Measurements from ENCODE around the gene PFKM.
A peak's percentile ranks its signal among the peaks of the same experiment; 100 is the strongest.
"Not testable (repeated sequence)": the region's sequence is repeated elsewhere in the genome, so short reads cannot be mapped to it uniquely, and the experiment has no call there.

PFKM gene

DNA sequence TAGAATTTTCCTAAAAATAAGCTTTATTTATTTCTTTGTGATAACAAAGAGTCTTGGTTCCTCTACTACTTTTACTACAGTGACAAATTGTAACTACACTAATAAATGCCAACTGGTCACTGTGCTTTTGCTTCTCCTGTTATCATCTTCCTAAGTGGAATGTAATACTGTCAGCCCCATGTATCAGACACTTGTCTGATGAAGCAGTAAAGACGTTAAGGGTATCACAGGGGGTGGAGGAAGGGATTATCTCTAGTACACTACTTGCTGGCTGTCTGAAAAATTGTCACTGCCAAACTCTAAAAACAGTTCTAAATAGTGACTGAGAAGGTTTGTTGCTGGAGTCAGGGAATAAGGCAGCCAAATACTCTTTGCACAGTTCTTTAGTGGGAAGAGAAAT lies 26.8 kb downstream of the PFKM start:
- H3K4me3 ChIP-seq (ENCODE audit: low read depth, low read length) = no peak overlapping the region
- in situ Hi-C loops (cut with HindIII; ENCODE audit: low sequenced_read_pairs) = no loop called here
- no peak for DNase-seq (ENCODE audit: low read depth, low spot score)
- TF ChIP-seq, protein P1, sequence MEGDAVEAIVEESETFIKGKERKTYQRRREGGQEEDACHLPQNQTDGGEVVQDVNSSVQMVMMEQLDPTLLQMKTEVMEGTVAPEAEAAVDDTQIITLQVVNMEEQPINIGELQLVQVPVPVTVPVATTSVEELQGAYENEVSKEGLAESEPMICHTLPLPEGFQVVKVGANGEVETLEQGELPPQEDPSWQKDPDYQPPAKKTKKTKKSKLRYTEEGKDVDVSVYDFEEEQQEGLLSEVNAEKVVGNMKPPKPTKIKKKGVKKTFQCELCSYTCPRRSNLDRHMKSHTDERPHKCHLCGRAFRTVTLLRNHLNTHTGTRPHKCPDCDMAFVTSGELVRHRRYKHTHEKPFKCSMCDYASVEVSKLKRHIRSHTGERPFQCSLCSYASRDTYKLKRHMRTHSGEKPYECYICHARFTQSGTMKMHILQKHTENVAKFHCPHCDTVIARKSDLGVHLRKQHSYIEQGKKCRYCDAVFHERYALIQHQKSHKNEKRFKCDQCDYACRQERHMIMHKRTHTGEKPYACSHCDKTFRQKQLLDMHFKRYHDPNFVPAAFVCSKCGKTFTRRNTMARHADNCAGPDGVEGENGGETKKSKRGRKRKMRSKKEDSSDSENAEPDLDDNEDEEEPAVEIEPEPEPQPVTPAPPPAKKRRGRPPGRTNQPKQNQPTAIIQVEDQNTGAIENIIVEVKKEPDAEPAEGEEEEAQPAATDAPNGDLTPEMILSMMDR (IDR thresholded peaks at IDR 0.05; ENCODE audit: low read depth, low read length) = no peak

DNA sequence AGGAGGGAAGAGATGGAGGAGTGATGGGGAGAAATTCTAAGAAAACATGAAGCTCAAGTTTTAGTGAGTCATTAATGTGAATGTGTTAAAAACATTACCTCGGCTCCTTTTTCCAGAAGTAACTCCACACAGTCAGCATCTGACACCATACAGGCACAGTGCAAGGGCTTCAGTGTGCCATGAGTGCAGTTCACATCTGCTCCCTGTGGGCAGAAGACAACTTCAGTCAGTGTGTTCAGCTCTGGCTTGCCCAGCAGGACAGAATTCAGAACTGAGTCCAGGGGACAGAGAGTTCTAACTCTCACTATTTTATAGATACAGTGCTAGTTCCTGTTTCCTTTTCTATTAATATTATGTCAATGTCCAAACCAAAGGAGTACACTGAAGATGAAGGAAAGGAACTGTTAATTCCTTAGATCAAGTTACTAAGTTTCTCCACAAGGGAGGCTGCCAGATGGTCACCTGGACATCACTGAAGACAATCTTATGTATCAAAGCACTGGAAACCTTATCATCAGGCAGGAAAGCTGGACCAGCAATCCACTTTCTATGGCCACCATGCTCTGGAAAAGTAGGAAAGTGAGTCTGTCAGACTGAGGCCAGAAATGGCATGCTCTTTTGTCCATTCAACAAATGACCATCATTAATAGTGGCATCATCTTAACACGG lies 32.1 kb downstream of the PFKM start:
- DNase-seq (ENCODE audit: low read depth, low spot score) = no peak
- no peak overlapping the region for H3K4me3 ChIP-seq (ENCODE audit: low read depth, low read length)
- in situ Hi-C loops (cut with HindIII; ENCODE audit: low sequenced_read_pairs) = no loop called here
- TF ChIP-seq, protein P1 (IDR thresholded peaks at IDR 0.05; ENCODE audit: low read depth, low read length) = no peak

DNA sequence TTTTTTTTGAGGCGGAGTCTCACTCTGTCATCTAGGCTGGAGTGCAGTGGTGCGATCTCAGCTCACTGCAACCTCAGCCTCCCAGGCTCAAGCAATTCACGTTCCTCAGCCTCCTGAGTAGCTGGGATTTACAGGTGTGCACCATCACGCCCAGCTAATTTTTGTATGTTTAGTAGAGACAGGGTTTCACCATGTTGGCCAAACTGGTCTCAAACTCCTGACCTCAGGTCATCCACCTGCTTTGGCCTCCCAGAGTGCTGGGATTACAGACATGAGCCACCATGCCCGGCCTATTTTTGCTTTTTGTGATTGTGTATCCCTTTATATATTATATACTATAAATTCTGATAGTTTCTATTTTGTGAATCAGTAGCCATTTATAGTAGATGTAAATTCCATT lies 36.6 kb downstream of the PFKM start:
- DNase-seq (ENCODE audit: low read depth, low spot score); in situ Hi-C loops (cut with HindIII; ENCODE audit: low sequenced_read_pairs); H3K4me3 ChIP-seq (ENCODE audit: low read depth, low read length): not testable (repeated sequence)

DNA sequence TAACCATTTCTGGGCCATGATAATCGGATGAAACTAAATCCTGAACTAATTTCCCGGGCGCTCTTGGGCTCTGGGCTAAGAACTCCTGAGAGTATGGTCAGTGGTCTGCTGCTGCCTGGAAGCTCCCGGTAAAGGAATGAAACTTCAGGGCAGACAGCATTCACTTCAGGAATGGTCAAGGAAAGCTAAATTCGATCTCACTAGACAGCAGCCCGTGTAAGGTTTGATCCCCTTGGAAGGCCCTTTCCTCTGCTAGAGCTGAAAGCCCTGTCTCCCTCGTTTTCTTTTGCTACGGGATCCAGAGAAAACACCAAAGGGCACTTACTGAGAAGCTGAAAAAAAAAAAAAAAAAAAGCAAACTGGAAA lies 37.5 kb downstream of the PFKM start:
- no peak for DNase-seq (ENCODE audit: low read depth, low spot score)
- TF ChIP-seq, protein P1 (IDR thresholded peaks at IDR 0.05; ENCODE audit: low read depth, low read length) = no peak
- peak overlapping the region; percentile 95 for H3K4me3 ChIP-seq (ENCODE audit: low read depth, low read length)
- in situ Hi-C loops (cut with HindIII; ENCODE audit: low sequenced_read_pairs) = no loop called here

DNA sequence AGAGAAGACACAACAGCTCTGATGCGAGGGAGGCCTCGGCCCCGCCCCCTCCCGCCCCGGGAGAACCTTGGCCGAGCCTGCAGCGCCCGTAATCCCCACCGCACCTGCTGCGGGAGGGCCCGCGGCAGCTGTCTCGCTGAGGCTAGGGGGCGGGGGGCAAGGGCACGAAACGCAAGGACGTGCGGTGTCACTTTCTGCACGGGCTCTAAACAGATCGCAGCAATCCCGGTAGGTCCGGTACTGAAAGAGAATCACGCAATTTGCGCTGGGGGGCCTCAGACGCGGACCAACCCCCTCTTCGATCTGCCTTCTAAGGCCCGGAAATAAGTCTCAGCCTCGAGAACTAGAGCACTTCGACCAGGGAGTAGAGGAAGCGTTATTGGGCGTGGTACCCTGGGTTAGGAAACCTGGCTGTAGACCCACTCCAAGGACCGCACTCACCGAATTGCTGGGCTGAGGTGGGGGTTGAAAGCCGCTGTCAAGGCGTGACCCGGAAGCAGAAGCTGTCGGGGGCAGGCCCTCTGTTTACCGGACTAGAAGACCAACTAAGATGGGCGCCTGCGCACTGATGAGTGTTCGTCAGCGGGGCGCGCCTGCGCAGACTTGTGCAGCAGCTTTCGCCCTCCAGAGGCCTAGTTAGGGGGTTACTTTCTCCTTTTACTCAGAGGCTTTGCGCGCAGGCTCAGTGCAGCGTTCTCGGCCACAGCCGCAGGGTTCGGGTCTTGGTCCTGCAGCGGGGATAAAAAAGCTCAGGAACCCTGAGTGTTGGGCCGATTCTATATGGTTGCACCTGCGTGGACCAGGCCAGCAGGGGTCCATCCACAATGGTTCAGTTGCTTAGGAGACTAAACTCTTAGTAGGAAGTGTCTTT lies 38.1 kb downstream of the PFKM start, which contains the start of gene ASB8:
Gene ASB8, minus strand, starts transcription at position 498 of the 871 bp plus-strand sequence. CDS start 4,019 bp downstream, outside the sequence.
- H3K4me3 ChIP-seq (ENCODE audit: low read depth, low read length) = peak within 1 kb of the TSS; percentile 95
- DNase-seq (ENCODE audit: low read depth, low spot score) = peak; percentile 98
- TF ChIP-seq, protein P1 (IDR thresholded peaks at IDR 0.05; ENCODE audit: low read depth, low read length) = peak; percentile 51
- in situ Hi-C loops (cut with HindIII; ENCODE audit: low sequenced_read_pairs) = no loop called here

DNA sequence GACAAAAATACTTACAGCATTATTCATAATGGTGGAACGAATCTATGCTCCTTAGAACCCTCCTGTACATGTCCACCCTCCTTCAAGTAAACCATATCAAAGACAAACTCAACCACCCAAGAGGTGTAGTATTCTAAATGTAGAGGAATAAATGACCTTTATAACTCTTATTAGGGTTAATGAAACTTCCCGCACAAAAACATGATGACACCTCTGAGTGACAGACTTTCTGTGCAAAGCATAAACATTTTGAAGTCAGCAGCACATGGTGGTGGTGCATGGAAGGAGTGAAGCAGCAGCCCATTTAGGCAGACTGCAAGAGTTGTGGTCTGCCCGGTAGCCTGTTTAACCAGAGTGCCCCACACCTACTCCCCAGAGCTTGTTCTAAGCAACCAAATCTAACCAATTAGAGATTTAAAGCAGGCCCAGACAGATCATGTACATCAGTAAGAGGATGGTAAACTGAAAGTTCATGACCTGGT lies 38.8 kb downstream of the PFKM start:
- TF ChIP-seq, protein P1 (IDR thresholded peaks at IDR 0.05; ENCODE audit: low read depth, low read length) = no peak
- in situ Hi-C loops (cut with HindIII; ENCODE audit: low sequenced_read_pairs) = no loop called here
- peak overlapping the region; percentile 95 for H3K4me3 ChIP-seq (ENCODE audit: low read depth, low read length)
- DNase-seq (ENCODE audit: low read depth, low spot score) = no peak

DNA sequence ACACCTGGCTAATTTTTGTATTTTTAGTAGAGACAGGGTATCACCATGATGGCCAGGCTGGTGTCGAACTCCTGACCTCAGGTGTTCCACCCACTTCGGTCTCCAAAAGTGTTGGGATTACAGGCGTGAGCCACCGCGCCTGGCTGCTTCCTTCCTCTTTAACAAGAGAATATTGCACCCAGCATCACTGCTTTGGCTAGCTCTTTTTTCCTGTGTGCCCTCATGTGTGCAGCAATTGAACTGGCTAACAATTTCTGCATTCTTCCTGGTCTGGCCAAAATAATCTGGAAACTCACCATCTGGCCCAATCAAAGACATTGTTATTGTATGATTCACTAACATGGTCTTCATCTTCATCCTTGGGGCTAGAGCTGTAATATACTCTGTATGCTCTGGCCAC lies 40.9 kb downstream of the PFKM start:
- TF ChIP-seq, protein P1 (IDR thresholded peaks at IDR 0.05; ENCODE audit: low read depth, low read length) = no peak
- DNase-seq (ENCODE audit: low read depth, low spot score) = no peak
- in situ Hi-C loops (cut with HindIII; ENCODE audit: low sequenced_read_pairs) = no loop called here
- H3K4me3 ChIP-seq (ENCODE audit: low read depth, low read length) = no peak overlapping the region
